SH-SY5Y (cell line): ENCODE measurements around the gene MCF2L2.

Source experiments
- GATA2 ChIP-seq: IDR thresholded peaks from 2 replicates; pipeline ENCODE4 v1.6.1; 2011; ENCODE audit warnings: mild to moderate bottlenecking, low read depth, low read length
- GATA3 ChIP-seq: IDR thresholded peaks from 2 replicates; pipeline ENCODE4 v1.6.1; 2011; ENCODE audit warnings: low read depth, mild to moderate bottlenecking, low read length, moderate library complexity

Gene MCF2L2

DNA sequence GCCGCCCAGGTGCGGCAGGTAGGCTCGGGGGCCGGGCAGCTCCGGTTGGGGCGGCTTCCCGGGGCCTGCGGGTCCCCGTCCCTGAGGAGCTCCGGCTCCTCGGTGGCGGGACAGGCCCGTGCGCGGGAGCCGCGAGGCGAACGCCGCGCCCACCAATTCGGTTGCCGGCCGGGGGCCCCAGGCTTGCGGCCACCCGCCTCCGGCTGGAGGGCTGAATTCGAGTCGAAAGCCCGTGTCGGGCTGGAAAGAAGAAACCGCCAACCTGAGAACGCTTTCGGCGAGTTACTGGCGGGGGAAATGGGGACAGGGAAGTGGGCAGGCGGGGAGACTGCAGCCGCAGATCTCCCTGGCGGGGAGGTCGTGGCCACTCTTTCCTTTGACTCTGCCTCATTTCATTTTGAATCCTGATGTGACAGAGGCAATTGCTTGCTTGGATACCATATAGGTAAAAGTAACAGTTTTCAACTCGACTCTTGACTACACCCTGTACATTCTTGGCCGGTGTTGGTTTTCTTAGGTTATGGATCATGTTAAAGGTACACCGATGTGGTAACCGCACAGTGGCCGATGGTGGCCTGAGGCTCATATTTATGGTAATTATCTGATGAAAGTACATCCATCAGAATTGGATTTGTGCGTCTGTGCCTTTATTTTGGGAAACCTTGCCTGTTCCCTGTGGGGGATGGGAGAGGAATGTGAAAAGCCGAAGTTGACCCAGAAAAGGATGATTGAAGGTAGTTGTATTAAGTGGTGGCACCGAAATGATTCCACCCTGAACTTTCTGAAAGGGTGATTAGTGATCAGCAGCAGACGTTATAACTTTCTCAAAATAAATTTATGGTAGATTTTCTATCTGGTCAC lies 173.7 kb downstream of the MCF2L2 start:
- TF ChIP-seq GATA2 (no peak), GATA3 (no peak)

DNA sequence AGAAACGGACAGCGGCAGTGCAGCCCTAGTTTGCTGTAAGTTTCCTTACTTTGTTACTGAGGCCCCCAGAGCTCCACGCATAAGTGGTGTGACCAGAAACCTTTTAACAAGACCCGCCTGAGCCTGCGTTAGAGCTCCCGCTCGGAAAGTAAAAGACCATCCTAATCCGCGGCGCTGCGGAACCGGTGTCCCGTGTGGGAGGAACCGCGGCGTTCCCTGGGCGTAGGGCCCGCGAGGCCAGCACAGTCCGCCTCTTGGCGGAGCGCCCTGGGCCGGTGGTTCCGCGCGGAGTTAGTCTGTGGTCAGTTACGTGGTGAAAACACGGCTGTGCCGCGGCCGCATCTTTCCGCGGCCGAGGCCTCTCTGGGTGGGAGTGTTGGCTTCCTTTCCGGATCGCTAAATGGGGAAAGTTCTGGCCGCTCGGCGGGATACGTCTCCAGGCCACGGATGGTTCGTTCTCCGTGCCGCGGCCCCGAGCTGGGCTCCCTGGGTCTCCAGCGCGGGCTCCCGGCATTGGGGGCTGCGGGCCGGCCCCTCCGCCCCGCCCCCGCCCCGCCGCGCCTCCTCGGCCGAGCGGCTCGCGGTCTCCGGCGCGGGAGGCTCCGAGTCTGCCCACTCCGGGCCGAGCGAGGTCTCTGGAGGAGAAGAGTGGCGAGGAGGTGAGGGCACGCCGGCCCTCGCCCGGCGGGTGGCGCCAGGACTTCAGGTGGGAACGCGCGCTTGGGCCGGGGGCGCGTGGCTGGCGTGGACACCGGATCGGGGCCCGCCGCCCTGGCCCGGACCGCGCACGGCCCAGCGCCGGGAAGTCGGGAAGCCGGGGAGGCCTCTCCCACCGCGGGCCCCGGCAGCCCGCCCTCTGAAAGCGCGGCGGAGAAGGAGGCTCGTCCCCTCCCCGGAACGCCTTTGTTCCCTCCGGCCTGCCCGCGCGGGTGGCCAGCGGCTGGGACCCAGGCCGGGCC lies 174.6 kb downstream of the MCF2L2 start:
- TF ChIP-seq GATA2 (no peak), GATA3 (no peak)

DNA sequence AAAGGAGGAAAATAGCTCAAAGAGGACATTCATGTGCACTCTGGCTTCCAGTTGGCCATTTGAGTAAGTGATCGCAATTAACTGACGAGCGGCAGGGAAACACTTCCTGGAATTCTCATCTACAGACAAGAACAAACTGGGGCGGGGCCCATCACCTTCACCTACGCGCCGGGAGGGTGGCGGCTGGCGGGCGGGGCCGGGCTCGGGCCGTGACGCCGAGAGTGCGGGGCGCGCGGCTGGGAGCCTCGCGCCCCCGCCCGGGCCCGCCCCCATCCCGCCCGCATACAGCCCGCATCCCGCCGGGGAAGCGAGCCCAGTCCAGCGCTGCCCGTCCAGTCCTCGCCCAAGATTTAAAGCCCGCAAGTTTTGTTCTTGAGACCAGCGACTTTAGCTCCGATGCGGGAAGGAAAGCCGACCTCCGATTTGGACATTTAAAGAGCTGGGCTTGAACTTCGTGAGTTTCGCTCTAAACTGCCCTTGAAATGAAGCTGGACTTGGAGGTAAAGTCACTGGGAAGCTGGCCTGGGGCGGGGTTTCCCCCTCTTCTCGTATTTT lies 175.4 kb downstream of the MCF2L2 start, which contains the start of gene B3GNT5:
Gene B3GNT5 (plus strand): TSS at position 281 of the 555 bp plus-strand sequence. CDS start 16,546 bp downstream, outside the sequence.
- no peak for TF ChIP-seq GATA2

DNA sequence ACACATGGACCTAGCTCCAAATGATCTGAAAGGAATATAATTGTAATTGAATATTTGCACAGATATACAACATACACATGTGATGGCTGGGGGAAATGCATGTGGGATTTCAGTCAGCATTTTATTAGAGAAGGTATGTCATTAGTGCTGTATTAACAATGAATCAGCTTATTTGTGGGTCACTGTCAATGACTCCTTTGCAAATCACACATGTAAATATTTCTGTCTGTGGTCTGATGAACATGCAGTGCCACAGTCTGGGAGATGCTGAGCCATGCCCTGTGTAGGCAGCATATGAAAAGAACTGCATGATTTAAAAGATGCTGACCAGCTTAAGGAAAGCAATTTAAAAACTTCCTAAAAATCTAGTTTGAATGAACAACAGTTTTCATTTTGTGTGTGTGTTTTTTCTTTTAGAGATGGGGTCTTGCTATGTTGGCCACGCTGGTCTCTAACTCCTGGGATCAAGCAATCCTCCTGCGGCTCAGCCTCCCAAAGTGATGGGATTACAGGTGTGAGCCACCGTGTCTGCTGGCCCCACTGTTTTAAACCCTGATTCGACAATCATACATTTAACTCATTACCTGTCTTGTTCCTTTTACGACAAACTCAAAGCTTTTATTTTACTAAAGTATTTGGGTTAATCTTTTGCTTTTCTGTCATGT lies 176.2 kb downstream of the MCF2L2 start:
- TF ChIP-seq GATA2 (no peak), GATA3 (no peak)

DNA sequence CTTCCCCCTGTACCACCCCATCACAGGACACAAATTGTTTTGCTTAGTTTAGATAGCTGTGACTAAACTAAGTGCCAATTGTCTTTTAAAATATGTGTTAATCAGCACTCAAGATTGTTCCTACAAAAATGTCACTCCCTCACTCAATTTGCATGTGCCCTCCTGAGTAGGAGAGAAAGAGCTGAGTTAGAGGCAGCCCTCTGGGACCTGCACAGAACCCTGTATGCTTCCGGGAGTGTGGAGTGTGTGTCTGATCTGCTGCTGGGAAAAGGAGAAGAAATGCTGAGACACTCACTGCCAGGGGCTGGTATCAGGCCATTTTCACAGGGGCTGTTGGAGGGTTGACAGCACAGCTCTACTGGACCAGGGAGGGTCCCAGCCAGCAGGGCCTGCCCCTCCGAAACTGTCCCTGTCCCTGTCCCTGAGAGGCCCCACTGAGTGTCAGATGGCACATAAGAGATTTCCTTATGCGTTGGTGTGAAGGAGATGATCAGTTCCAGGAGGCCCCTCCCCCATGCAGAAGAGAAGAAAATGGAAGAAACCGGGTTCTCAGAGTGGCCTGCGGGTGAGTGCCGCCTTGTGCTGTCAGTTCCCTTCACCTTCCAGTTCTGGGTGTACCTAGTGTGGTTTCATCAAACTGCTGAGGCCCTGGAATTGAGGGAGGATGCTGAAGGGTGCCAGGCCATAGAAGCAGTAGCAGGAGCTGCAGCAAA lies 179.3 kb downstream of the MCF2L2 start:
- TF ChIP-seq GATA2 (no peak), GATA3 (no peak)

DNA sequence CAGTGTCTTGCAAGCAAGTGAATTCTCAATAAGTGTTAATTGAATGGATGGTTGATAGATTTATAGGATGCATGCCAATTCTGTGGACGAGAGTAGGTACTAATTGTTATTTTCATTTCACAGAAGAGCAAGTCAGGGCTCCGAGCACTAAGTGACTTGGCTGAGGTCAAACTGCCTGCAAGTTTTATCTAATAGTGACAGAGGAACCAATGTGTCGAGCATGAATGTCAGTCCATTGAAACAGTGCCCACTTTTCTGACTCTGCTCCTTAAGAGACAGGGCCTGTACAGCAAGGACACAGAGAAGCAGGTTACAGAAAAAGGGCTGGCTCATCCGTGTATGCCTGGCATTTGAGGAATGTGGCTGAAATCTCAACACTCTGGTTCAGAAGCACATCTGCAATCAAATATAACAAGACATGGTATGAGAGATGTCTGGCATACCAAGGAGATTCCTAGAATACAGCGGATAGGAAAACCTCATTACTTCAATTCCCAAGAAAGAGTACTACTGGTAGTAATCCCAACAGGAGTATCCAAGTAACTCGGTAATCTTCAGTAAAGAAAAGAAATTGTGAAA lies 181.3 kb downstream of the MCF2L2 start:
- TF ChIP-seq GATA3: no peak
- no peak for TF ChIP-seq GATA2

DNA sequence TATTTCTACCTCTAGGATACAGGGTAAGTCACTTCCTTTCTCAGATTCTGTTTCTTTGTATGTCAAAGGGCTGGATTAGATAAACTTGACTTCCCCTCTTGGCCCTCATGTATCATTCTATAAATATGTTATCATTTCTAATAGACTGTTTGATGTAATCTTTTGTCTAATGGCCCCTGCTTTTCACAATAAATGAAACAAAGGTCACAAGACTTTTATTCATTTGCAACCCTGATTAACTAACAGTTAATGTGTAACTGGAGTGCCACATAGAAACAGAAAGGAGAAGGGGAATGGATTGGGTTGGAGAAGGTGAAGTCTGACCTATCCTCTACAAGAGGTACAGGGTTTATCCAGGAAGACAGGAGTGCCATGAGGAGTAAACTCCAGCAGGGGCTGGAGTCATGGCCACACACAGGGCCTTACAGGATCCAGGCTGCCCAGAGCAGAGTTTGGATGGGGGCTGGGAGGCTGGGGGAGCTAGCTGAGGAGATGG lies 183.4 kb downstream of the MCF2L2 start:
- no peak for TF ChIP-seq GATA3
- no peak for TF ChIP-seq GATA2

DNA sequence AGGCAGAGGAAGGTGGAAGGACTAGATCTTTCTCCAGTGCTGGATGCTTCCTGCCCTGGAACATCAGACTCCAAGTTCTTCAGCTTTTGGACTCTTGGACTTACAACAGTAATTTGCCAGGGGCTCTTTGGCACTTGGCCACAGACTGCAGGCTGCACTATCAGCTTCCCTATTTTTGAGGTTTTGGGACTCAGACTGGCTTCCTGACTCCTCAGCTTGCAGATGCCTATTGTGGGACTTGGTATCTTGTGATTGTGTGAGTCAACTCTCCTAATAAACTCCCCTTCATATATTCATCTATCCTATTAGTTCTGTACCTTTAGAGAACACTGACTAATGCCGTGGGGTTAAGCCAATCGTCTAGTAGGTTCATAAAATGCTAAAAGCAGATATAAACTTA lies 184.2 kb downstream of the MCF2L2 start:
- no peak for TF ChIP-seq GATA3
- TF ChIP-seq GATA2: no peak

DNA sequence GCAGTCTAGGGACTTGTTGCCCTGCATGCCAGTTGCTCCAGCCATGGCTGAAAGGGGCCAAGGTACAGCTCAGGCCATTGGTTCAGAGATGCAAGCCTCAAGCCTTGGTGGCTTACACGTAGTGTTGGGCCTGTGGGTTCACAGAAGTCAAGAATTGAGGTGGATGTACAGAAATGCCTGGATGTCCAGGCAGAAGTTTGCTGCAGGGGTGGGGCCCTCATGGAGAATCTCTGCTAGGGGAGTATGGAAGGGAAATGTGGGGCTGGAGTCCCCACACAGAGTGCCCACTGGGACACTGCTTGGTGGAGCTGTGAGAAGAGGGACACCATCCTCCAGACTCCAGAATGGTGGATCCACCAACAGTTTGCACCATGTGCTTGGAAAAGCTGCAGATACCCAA lies 186.0 kb downstream of the MCF2L2 start:
- TF ChIP-seq GATA3 (no peak), GATA2 (no peak)

DNA sequence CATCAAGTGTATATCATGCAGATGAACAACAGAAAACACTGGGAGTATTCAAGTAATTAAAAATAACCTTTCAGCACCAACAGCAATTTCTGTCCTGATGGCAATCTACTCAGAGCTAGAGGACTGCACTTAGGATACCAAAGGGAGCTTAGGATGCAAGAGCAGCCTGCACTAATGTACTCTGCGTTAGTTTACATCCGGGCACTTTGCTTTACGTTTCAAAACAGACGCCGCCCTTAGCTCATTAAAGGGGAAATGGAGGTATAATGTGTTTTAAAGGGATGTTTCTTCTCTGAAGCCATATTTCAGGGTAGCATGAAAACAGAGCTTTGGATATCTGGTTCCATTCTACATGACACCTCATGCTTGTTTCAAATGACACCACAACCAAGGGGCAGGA lies 189.4 kb downstream of the MCF2L2 start:
- TF ChIP-seq GATA3: no peak
- no peak for TF ChIP-seq GATA2

DNA sequence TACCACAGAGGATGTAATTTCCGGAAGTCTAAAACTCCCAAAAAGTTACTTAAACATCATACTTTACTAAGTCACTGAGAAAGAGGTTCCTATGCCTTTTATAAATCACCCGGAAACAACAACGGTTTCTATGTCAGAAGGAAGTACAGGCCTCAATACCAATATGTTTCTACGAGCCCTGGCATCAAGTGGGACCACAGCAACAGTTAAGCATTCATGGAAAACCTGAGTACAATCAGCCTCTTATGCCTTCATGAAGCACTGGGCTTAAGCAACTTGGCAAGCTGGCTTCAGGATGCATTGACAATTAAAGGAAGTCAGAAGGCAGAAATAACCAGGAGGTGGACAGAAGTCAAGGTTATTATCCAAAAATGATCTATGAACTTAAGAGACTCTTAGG lies 194.5 kb downstream of the MCF2L2 start:
- no peak for TF ChIP-seq GATA2
- TF ChIP-seq GATA3: no peak

DNA sequence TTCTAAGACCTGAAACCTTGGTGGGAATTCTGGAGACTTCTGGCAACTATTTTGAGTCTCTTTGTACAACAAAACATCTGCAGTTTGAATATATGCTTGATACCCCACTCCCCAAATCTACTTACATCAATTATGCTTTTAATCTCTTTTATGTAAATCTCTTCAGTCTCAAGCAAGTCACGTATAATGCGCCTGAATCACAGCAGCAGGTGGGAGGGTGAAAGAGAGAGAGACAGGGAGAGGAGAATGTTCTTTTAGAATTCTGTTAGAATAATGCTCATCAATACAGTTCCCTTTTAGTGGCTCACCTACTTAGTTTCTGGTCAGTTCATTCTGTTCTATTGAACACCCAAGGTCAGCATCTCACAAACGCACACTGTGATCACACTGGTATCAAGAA lies 197.6 kb downstream of the MCF2L2 start:
- no peak for TF ChIP-seq GATA3
- TF ChIP-seq GATA2: no peak

DNA sequence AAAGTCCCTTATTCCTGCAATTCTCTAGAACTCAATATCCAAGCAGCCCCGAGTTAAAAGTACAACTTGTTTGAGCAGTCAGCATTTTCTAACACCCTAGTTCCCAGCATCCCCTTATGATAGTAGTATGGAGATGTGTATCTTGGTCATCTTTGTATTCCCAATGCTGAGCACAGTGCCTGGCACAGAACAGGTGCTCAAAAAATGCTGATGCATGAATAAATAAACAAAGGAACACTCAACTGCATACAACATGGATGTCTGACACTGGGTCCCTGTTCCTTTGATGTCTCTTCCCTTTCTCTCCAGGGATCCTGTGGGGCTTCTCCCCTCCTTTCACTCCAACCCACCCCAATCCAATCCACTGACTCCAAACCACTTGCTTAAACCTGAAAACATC lies 199.2 kb downstream of the MCF2L2 start:
- TF ChIP-seq GATA2 (no peak), GATA3 (no peak)
